DMS114 treated with DMSO at 0.1 percent for 48 hours (cell line): ENCODE measurements around the gene ARSI.

ENCODE experiments used
- DNase-seq: peaks from one replicate; lab custom pipeline; 2025; ENCODE audit not compliant: unreplicated experiment; lab: John Stamatoyannopoulos, UW

Gene ARSI

DNA sequence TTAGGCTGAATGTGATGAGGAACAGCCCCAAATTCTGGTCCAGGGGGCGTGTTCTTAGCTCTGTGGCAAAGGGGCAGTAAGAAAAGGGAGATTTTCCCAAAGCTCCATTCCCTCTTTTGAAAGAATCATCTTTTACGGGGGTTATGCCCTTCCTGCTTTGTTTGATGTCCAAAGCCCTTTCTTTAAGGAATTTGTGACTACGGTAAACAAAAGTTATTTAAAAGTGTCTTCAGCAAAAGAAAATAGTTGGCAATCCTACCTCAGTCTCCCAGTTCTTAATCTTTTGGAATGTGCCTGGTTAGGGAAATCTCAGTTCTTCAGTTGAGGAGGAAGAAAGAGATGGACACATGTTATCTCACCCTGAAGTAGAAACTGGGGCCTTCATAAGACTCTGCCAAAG is 24.4 kb upstream of the ARSI start:
- no peak for DNase-seq

DNA sequence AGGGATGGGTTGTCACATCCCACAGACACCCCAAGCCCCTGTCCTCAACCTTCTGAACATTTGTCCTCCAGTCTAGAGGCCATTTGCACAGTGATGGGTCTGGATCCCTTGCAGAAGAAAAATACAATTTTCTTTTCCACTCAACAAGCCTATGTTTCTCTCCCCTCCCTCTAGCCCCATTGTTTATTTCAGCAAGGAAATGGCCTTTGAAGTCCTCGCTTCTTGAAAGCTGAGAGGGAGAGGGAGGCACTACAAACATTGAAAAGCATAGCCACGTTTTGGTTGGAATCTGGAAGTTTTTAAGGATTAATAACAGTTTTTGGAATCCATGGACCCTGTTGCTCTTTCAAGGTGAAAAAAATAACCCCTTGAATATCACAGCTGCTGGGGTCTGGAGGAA is 24.0 kb upstream of the ARSI start:
- no peak for DNase-seq

DNA sequence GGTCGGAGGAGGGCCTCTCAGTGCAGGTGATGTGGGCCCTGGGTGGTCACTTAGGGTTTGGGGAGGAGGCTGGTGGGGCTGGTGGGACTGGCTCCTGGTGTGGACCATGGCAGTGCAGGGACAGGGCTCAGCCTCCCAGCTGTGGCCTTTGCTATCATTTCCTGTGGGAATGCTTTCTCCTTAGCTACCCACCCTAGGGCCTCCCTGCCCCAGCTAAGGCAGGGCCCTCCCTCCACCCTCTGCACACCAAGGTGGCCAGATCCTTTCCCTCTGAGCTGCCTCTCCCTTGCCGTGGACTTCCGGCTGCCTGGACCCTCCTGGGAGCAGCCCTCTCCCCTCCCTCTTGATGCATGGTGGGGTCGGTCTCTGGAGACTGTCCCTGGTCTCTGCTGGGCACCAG is 22.7 kb upstream of the ARSI start:
- DNase-seq: no peak

DNA sequence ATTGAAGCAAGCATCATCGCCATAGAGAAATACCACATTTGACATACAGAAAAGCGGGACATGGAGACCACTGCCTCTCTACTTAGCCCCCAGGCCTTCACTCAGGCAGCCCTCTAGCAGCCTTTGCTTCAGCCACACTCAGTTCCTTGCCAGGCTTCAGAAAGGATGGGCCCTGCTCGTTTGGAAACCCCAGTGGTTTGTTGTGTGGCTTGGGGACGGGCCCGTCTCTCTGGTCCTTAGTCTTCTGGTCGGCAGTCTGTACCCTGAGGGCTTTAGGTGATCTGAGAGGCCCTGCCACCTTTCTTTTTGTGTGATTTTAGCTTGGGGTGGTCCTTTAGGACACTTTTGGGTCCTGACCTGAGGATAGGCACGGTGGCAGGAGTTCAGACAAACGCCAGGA is 21.1 kb upstream of the ARSI start:
- DNase-seq: no peak

DNA sequence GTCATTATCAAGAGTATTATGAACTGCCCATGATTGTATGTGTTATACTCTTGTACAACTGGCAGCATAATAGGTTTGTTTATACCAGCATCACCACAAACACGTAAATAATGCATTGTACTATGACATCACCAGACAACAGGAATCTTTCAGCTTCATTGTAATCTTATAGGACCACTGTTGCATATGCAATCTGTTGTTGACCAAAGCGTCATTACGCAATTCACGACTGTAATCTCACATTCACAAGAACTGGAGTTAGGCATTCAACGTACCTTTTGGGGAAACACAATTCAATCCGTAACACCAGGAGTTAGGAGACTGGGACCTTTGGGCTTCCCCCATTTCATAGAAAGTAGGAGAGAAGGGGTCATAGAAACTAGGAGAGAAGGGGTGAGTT is 20.4 kb upstream of the ARSI start:
- no peak for DNase-seq

DNA sequence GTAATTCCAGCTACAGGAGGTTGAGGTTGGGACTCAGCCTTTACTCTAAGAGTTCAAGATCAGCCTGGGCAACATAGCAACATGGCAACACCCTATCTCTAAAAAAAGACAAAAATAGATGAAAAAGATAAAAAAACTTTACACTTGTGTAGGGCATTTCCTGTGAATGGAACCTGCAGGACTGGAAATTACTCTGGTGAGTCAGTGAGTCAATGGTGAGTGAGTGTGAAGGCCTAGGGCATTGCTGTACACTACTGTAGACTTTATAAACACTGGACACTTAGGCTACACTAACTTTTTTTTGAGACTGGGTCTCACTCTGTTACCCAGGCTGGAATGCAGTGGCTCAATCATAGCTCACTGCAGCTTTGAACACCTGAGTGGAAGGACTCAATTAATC is 19.5 kb upstream of the ARSI start:
- DNase-seq: no peak

DNA sequence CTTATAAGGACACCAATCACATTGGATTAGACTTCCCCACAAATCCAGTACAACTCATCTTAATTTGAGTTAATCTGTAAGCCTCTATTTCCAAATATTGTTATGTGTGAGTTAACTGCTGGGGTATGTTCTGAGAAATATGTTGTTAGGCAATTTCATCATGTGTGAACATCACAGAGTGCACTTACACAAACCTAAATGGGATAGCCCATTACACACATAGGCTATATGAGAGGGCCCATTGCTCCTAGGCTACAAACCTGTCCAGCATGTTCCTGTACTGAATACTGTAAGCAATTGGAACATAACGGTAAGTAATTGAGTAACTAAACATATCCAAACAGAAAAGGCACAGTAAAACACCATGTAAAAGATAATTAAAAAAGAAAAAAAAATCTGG is 19.1 kb upstream of the ARSI start:
- DNase-seq: no peak

DNA sequence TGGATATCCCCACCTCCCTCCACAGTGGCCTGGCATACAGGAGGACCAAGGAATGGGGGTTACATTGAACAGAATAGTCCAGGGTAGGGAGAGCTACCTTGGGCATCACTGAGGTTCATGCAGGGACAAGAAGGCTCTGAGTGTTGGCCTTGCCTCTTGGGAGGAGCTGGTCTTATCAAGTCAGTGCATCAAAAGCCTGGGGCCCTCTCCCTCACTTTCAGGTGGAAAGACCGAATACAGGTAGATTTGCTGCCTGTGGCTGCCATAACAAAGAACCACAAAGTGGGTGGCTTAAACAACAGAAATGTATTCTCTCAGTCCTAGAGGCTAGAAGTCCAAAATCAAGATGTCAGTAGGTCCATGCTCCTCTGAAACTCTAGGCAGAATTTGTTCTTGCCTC is 18.5 kb upstream of the ARSI start:
- no peak for DNase-seq

DNA sequence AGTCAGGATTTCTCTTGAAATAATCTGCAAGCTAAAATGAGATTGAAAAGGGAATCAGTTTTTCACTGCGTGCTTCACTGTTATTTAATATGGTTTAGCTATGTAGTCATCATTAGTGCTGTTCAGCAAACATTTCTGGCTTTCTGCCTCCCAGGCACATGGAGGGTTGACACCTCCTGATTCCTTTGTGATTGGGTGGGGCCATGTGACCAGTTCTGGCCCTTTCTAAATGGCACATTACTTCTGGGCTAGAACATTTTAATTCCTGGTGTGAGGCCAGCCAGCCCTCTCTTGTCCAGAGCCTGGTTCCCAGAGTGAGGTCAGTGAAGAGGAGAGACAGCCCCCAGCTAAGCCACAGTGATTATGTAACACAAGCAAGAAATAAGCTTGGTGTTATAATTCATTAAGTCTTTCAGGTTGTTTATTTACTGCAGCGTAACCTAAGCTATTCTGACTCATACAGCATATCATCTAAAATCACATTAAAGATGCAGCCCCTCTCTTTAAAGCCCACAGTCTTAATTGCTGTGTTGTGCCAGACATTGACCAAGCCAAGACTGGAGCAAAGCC is 17.4 kb upstream of the ARSI start:
- no peak for DNase-seq

DNA sequence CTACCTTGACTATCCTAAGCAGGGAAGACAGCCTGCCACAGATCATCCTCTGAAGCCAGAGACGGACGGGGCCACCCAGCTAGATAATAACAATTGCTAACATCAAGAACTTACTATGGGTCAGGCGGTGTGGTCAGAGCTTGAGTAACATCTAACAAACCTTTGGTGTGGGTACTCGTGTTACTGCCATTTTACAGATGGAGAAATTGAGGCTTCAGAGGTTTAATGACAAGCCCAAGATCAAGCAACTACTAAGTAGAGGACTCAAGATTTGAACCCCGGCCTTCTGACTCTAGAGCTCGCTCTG is 16.7 kb upstream of the ARSI start:
- no peak for DNase-seq

DNA sequence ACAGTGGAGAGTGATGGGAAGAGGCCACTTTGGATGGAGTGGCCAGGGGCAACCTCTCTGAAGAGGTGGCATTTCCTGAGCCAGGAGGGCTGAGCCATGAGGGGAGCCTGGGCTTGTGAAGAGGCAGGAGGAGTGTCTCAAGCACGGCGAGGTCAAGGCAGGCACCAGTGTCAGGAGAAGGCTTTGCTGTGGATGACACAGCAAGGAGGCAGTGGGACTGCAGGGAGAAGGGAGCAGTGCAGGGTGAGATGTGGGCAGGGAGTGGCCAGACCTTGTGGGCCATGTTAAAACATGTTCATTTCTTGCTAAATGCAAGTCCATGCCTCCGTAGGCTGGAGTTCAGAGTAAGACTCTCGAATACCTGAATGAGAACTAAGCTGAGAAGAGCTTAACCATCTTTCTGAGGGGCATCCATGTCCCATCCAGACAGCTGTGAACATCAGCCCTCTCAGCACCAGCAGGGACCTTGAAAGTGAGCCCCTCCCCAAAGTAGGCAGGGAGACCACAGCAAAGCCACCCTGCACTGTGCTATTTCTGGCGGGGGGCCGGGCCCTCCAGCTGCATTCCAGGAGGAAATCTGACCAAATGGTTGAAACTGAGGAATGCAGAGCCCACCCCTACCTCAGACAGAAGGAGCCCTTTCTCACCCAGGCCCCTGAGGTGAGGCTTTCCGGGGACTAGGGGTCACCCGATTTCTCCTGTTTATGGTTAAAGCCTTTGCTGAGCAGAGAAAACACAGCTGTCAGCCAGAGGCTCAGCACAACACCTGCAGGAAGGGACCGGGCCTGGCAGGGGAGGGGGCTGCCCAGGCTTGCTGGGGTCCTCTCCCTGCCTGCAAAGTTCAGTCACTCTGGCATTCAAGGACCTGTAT is 16.1 kb upstream of the ARSI start:
- no peak for DNase-seq

DNA sequence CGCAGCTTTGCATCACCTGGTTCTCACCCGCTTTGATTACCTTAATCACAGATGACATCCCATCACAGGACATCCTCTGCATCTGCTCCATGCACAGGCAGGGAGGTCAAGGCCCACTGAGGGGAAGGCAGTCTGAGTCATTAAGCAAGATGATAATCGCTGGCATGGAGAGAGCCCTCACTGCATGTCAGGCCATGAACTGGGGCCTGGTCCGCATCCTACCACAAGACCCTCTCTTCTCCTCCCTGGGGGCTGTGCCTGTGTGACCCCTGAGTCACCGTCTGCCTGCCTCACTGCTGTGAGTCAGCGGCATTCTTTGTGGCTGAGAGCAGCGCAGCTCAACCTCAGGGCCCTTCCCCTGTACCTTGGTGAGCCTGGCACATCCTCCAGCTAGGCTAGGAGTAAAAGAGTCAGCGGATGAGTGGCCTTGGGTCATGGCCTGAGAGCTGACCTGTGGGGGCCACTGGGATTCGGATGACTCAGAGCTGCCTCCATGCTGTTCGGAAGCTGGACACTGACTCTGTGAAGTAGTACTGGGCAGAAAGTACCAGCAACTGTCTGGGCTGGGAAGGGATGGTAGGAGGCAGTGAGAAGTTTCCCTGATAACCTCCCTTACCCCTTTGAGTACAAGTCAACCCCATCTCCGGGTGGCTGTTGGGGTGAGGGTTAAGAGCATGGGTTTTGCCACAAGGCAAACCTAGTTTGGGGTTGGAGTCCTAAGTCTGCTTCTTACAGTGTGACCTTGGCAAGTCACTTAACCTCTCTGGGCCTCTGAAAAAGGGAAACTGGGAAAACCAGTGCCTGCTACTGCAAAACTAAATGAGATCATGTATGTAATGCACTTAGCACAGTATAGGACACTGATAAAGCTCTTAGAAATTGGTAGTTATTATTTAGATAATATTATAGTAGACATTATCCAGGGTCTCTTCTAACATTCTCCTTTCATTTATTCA is 14.6 kb upstream of the ARSI start:
- no peak for DNase-seq

DNA sequence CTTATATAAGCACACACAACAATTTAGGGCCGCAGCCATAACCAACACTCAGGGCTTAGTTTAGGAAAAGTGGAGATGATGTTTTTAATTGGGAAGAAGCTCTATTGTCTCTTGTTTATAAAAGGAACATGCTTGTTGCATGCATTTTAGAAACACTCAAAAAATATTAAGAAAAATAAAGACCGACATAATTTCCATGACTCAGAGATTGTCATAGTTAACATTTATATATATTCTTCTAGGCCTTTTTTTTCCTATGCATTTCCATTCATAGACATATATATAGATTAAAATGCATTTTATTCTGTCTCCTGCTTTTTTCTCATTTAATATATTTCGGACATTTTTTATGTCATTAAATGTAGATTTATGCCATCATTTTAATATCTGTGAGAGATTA is 13.6 kb upstream of the ARSI start:
- DNase-seq: no peak

DNA sequence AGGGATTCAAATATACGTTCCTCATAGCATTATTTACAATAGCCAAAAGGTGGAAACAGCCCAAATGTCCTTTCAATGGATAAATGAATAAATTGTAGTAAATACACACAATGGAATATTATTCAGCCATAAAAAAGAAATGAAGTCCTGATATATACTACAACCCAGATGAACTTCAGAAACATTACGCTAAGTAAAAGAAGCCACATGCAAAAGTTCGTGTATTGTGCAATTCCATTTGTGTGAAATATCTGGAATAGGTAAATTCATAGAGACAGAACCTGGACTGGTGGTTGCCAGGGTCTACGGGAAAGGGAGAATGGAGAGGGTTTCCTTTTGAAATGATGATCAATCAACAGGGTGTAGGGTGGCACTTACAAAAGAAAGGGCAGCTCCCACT is 12.5 kb upstream of the ARSI start:
- no peak for DNase-seq

DNA sequence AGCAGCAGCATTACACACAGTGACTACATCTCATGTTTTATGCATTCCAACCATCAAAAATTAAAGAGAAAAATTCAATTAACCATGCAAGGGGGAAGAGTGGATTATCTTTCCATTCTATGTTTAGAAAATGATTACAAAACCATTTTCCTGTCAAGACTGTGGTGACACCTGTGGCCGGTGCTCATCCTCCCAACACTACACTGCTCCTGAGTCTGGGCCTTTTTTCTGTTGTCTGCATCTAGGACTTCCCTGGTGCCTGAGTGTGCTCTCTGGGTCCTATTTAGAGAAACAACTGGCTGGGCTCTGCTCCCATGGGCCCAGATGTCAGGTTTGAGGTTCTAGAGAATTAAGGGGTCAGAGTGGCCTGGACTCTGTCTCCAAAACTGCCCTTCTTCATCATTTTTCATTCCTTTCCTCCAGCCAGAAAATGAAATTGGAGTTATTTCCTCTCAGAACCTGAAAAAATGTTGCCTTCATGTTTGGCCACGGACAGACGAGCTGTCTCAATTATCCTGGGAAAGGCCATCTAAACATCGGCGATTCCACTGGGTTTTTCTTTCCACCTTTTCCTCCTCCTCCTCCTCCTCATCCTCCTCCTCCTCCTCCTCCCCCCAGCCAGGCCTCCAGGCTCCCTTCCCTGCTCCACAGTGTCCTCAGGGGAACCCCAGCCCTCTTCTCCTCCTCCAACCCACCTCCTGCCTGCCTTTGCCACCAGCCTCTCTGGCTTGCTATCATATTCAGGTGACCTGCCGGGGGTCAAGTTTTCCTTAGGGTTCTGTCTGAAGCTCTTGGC is 11.4 kb upstream of the ARSI start:
- DNase-seq: no peak

DNA sequence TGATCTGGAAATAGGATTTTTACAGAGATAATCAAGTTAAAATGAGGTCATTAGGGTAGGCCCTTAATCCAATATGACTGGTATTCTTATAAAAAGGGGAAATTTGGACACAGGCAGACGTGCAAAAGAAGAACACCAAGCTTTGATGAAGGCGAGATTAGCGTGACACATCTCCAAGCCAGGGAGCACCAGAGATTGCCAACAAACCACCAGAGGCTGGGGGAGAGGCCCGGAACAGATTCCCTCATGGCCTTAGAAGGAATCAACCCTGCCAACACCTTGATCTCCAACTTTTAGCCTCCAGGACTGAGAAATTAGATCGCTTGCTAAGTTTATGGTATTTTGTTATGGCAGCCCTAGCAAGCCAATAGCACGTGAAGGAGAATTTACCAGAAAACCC is 10.8 kb upstream of the ARSI start:
- no peak for DNase-seq

DNA sequence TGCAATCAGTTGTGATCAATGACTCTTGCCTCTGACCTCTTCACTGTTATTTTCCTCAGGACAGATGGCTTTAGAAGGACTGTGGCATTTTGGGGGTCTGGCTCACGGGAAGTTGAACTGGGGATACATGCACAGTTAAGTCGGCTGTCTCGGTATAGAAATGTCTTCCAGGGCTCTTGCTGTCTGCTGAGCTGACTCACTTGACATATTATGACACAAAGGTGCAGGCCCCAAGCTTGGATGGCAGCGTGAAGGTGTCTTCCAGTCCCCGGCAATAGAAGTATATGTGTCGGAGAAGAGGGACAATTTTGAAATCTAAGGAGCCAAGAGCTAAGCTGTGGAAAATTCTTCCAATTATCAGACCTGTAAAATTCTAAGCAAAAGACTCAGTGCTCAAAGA is 9.8 kb upstream of the ARSI start:
- no peak for DNase-seq

DNA sequence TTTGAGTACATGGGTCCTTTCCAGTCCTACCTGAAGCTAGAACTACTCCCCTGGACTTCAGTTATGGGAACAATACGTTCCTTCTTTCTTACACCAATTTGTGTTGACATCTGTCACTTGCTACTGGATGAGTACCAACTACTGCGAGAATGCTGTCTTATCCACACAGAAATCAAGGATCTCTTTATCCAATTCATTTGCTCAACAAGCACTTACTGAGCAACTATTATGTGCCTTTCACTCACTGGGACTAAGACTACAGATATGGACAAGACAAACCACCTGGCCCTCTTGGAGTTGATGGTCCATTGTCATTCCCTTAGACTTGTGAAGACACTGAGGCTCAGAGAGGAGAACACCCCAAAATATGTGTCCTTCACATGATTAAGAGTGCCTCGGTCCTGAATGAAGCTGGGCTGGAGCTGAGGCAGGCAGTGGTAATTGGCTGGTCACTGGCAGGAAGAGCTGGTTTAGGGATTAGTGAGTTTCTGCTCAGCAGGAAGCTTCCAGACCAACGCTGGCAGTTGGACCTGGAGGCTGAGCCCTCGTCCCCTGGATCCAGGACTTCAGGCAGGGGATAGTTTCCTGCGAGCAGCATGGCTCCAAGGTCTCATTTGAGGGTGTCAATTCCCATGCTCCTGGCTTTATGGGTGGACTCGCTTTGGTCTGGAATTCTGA is 8.4 kb upstream of the ARSI start:
- no peak for DNase-seq

DNA sequence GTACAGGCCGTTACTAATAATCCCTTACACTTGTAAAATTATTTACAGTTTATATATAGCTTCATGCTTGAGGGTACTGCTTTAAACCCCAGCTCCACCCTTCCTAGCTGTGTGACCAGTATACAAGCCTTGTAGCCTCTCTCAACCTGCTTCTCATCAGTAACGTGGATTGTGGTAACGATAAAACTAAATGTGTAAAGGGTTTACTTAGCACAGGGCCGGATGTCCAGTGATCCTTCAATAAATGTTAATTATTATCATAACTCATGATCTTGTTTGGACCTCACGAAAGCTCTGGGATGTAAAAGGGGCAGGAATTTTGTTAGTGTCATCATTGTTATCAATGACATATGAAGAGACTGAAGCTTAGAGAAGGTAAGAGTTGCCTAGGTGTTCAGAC is 7.5 kb upstream of the ARSI start:
- DNase-seq: no peak

DNA sequence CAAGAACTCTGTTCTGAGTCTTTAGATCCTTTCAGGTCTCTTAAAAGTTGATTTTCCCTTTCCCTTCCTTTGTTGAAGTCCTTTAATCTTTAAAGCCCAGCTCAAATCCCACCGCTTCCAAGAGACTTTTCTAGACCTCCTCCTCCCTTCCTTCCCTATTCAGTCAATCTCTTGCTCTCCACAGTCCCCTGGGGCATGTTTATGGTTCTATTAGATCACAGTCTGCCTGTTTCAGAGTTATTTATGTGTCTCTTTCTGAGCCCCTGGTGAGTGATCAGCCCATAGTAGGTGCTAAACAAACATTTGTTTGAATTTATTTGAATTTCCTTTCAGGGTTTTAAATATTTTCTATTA is 7.2 kb upstream of the ARSI start:
- DNase-seq: no peak
